A549 (cell line): ENCODE data around the gene TEAD4.

Source experiments
- CBX2 ChIP-seq: fragments of 200-600 bp; sonication (generic); IDR thresholded peaks from 2 replicates; pipeline ENCODE4 v1.6.1; 2016; ENCODE audit warnings: low read depth, mild to moderate bottlenecking, borderline replicate concordance
- CBX8 ChIP-seq: fragments of 200-600 bp; sonication (generic); IDR thresholded peaks from 2 replicates; pipeline ENCODE4 v1.6.1; 2016
- CEBPB ChIP-seq, 2 experiments: fragments of >200 bp in 1 of 2; sonication (Bioruptor Twin) in 1 of 2; formaldehyde crosslinking in 1 of 2; IDR thresholded peaks; 2 replicates each; pipeline ENCODE4 v1.6.1; 2012 to 2016
- CTCF ChIP-seq: fragments of >200 bp; sonication (Bioruptor Twin); formaldehyde crosslinking; IDR thresholded peaks from 3 replicates; pipeline ENCODE4 v1.5.1; 2016
- EP300 ChIP-seq, 2 experiments: fragments of >200 bp; sonication (Bioruptor Twin); formaldehyde crosslinking; IDR thresholded peaks; 2 replicates in 1 of 2; 3 replicates in 1 of 2; pipeline ENCODE4 v1.6.1; 2016 to 2017
- HMGXB4 ChIP-seq: fragments of 250-450 bp; sonication (Bioruptor Pico); IDR thresholded peaks from 2 replicates; pipeline ENCODE4 v1.5.0; 2021; ENCODE audit warnings: mild to moderate bottlenecking, moderate library complexity, borderline replicate concordance
- MAX ChIP-seq: IDR thresholded peaks from 2 replicates; pipeline ENCODE4 v1.6.1; 2012
- NFE2L2 ChIP-seq: fragments of 150-350 bp; conservative IDR thresholded peaks from 2 replicates; pipeline ENCODE4 v1.6.1; 2014; ENCODE audit warnings: low read length
- NPAS2 ChIP-seq: fragments of 250-450 bp; sonication (Bioruptor Pico); IDR thresholded peaks from 2 replicates; pipeline ENCODE4 v1.8.0; 2022; ENCODE audit warnings: mild to moderate bottlenecking, moderate library complexity, borderline replicate concordance

- TF ChIP-seq CTCF (no peak), NPAS2 (no peak), CEBPB (IDR thresholded peaks at IDR 0.05) (no peak), EP300 (IDR thresholded peaks at IDR 0.05) (no peak), HMGXB4 (CRISPR knock-in tag) (no peak), CBX8 (no peak), MAX (no peak), CBX2 (no peak), NFE2L2 (no peak)
Measured at GRCh38 chr12:3086211-3086610, 127.0 kb downstream of the TEAD4 start.
